Placental pericyte (primary cell): ENCODE results near the gene NOTCH3. TPM values are rescaled to one million over a fixed set of nuclear protein-coding genes. Genes with fewer than 3 reads are reported as not detected.

Source experiments
- small RNA-seq: library from RNA; depleted of rRNA; stranded (forward); fragments of <200 nt; gene quantifications from one replicate; pipeline ENCODE3, GENCODE V24; 2012; ENCODE audit warnings: low replicate concordance
- total RNA-seq: library from RNA; depleted of rRNA; stranded (reverse); fragments of >200 nt; gene quantifications from 2 replicates; pipeline ENCODE4 v1.2.3, GENCODE V29; 2012

The NOTCH3 gene
- 5.3 and 63.7 TPM in 2 replicates for total RNA-seq

GRCh38 chr19:15200553-15201364 is at the start of gene NOTCH3:
Gene NOTCH3, minus strand, starts transcription at chr19:15200995. Its CDS starts 90 bp downstream, at chr19:15200905.

Small RNA genes within 50 kb of the gene (small RNA-seq; reads per million reads assigned to genes)
- gene MIR6795 (not detected), gene RNU6-782P (not detected)

Other genes starting within 250 kb of the NOTCH3 start
- not detected in 2 replicates for gene SLC1A6, start 221.1 kb downstream of the NOTCH3 start, total RNA-seq
- gene CASP14, start 151.5 kb downstream of the NOTCH3 start, total RNA-seq, result not detected in 2 replicates
- not detected in 2 replicates for gene OR1I1, start 118.8 kb downstream of the NOTCH3 start, total RNA-seq
- 26.5 and 69.6 TPM in 2 replicates for gene SYDE1, start 93.6 kb downstream of the NOTCH3 start, total RNA-seq
- gene EPHX3, start 31.5 kb upstream of the NOTCH3 start, total RNA-seq, result 0.14 TPM in 1 of 2 replicates, not detected in the other
- 32.6 and 39.8 TPM in 2 replicates for gene BRD4, start 131.5 kb upstream of the NOTCH3 start, total RNA-seq
- 19.7 and 23.5 TPM in 2 replicates for gene AKAP8, start 178.8 kb upstream of the NOTCH3 start, total RNA-seq
- gene AKAP8L, start 218.0 kb upstream of the NOTCH3 start, total RNA-seq, result 64.3 and 75.6 TPM in 2 replicates
- 11.2 TPM in 2 replicates for gene WIZ, start 249.0 kb upstream of the NOTCH3 start, total RNA-seq